Activated T-helper 9 cell treated with anti-CD3 and anti-CD28 coated beads, Interleukin-2, amount 50 U/mL, for 16 hours (primary cell): Measurements from ENCODE around the gene RBM5.

Experiments
- DNase-seq: peaks from one replicate; pipeline ENCODE4 v3.0.0-alpha.2; 2020; ENCODE audit warnings: low read depth

Gene RBM5

GRCh38 chr3:50121072-50122032, 32.6 kb downstream of the RBM5 start:
- DNase-seq: peak; percentile 53

DNA sequence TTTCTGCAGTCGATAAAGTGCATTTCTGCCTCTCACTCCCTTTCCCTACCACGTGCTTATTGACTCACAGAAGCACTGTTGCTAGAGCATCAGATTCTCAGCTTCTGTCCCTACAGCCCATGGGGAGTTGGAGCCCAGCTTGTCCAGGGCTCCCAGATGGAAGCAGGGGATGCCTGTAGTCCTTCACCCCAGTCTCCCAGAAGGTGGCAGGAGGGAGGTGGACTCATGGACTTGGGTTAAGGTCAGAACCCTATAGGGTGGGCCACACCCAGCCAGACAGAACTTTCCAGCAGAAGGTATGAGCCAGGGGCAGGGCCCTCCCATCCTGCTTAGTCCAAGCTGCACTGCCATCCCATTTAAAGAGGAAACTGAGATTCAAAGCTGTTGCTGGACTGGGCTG, 33.4 kb downstream of the RBM5 start:
- no peak for DNase-seq

DNA sequence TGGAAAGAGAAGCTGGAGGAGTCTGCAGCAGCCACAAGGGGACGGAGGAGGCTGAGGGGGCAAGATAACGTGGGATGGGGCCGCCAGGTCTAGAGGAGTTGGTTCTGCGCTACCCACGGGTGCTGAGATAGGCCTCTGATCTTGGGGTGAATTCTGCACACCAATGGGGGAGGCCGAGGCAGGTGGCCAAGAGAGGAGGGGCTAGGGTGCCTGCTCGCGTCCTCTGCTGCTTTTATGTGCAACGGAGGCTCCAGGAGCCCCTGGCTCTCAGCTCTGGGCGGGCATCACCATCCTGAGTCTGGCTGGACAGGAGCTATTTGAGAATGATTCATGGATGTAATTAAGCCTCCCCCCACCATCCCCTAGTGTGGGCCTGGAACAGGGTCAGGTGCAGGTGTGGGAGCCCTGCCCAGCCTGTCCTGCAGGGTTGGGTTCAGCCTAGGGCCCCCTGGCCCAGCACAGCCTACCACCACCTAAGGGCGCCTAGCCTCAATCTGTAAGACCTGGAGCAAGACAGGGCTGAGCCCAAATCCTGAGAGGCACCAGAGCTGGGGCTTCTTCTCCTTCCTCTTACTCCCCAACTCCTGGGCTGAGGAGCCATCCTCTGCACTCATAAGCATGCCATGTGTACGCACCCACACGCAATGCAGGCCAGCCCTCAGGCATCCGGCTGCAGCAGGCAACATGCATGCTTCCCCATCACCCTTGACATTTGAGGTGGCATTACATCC, 34.1 kb downstream of the RBM5 start:
- no peak for DNase-seq

DNA sequence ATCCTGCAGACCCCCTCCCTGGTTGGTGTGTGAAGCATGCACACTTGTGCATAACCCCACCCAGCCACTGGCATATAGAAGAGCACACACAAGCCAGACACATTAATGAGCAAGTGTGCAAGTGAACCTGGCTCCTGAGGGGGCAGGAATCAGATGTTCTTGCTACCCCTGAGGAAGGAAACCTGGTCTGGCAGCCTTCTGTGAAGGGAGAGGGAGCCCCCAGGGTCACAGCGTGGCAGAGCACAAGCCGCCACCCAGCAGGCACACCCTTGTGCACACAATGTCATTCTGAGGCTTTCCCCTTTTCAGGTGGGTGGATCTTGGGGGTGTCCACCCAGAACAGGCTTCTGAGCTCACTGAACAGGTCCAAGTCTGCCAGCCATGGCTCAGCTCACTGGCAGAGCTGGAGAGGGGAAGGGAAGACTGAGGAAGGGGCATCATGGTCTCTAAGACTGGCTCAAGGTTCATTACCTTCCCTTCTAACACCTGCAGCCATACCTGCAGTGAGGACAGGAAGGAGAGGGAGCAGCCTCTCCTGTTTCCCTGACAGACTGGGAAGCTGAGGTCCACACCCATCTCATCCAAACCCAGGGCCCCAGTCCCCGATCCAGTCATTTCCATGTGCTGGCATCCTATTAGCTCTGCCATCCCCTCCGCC, 34.8 kb downstream of the RBM5 start:
- DNase-seq: no peak

- DNase-seq: no peak
Measured at GRCh38 chr3:50124052-50124799, 35.5 kb downstream of the RBM5 start.

- DNase-seq: no peak
Measured at GRCh38 chr3:50124800-50125178, 36.1 kb downstream of the RBM5 start.

- no peak for DNase-seq
Measured at GRCh38 chr3:50125541-50126286, 37.0 kb downstream of the RBM5 start.

DNA sequence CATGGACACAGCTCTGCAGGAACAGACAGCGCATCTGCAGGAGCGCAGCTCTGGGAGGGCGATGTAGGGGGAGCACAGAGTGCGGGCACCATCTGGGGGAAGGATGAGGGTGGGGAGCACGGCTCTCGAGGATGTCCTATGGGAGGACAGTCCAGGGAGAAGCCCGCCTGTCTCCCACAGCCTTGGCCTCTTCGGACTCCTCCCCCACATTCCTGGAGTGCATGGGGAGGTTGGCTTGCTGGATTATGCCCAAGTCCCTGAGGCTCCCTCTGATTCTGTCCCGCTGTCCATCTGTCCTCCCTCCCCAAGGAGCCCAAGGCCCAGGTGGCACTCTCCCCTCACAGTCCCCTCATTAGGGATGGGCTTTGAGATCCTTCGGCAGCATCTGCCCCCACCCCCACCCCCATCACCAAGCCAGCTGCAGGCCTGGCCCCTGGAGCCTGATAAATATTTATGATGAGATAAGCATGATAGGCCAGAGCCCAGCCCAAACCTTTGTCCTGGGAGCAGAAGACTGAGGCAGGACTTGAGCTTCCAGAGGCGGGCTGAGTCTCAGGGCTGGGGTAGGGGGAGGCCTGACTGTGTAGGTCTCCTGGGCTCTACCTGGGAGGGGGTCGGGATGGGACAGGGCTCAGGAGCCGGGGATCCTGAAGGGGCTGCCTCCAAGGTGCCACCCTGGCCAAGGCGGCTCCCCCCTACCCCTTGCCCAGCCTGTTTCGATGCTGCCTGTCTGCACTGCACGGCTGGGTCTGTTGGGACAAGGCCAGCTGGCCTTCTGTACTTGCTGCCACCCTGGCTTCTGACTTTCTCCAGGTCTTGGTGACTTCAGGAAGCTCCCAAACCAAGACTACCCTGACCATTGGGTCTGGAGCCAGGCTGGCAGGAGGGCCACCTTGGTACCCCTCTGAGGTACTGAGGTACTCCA, 37.8 kb downstream of the RBM5 start:
- DNase-seq: no peak

DNA sequence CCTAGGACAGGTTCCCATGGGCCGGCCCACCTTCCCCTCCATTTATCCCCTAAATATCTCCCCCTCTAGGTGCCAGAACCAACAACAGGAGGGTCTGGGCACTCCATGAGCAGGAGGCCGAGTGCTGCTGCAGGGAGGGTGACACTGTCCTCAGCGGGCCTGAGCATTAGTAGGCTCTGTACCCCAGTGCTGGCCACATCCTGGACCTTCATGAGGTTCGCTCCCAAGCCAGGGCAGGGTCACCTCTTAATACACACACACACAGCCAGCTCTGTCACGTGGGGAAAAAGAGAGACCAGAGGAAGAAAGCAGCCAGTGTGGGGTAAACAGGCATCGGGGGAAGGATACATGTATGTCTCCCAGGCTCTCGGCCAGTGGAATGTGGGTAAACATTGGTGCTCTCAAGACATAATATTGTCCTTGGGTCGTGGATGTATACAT, 38.6 kb downstream of the RBM5 start:
- no peak for DNase-seq

- no peak for DNase-seq
Measured at GRCh38 chr3:50128001-50128400, 39.3 kb downstream of the RBM5 start.

GRCh38 chr3:50130436-50130835, 41.7 kb downstream of the RBM5 start:
- no peak for DNase-seq

- no peak for DNase-seq
Measured at GRCh38 chr3:50132421-50133282, 43.9 kb downstream of the RBM5 start.

DNA sequence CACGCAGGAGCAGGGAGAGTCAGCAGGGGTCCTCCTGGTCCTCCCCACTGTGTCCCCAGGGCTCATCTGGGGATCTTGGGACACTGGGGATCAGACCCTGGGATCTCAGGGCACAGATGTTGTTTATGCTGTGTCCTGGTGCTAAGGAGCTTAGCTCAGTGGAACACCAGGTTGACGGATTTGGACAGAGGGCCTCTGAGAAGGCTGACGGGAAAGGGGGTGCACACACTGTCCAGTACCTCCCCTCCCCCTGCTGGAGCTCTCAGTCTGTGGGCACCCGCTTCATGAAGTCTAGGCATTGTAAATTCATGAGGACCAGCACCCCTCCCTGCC, 44.5 kb downstream of the RBM5 start:
- DNase-seq: no peak

- DNase-seq: no peak
Measured at GRCh38 chr3:50134367-50134766, 45.6 kb downstream of the RBM5 start.

DNA sequence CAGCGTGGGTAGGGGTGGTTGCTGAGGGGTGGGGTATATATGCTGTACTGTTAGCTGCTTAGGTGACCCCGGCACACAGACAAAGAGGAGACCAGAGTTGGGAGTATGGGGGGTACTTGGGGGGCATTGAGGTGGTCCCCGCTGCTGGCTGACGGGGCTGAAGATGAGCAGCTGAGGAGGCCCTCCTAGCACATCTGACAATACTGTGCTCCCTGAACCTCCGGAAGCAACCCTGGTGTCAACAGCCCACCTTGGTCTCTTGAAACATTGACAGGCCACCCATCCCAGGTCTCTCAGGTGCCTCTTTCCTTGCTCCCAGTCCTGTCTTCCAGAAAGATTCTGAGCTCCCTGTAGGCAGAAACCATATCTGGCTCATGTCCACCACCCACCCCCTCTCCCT, 47.2 kb downstream of the RBM5 start:
- DNase-seq: no peak

DNA sequence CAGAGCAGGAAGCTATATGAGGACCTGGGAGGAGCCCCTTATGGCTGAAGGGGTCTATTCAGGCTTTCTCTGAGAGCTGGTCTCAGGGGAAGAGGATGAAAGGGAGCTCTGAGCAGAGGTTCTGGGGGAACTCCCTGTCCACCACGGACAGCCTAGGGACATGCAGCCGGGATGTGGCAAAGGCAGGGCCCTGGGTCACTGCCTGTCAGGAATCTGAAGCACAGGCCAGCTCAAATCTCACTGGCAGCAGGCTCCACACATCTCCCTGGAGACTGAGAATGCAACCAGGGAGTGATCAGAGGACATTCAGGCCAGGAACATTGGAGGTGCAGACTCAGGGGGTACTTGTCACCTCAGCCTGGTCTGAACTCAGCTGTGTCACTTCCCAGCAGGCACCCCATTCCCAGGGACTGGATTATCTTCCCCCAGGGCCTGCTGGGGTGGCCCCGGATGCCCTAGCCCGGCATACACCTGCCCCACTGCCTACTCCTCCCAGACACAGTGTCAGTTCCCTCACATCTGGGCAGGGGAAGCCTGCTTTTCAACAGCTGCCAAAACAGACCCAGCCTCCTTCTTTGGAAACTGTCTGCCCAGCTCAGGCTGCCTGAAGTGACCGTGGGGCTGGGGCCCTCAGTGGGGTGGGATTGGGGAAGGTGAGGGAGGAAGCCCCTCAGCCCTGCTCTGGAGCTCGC, 48.1 kb downstream of the RBM5 start:
- no peak for DNase-seq

DNA sequence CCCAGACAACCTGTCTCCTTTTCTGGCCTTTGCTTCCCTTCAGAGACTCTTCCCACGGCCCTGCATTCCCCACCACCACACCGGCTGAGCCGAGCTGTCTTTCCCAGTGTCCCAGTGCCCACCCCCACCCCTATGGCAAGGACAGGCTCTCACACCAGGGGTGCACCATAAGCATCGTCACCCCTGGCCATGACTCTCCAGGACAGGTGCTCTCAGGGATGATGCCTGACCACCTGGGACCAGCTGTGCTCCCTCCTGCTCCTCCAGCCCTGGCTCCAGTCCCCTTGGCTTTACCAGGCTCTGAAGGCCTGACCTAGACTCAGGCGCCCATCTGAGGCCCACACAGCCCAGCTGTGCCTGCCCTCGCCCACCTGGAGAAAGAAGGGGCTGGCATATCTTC, 48.8 kb downstream of the RBM5 start:
- no peak for DNase-seq
